HG03175 (cell line): ENCODE results near the gene PDLIM4.

Source experiments
- ATAC-seq: cut with Tn5 transposase; IDR thresholded peaks from one replicate; pipeline ENCODE4 v1.9.1; 2021; ENCODE audit warnings: mild to moderate bottlenecking, moderate library complexity; ENCODE audit not compliant: unreplicated experiment

PDLIM4 gene

GRCh38 chr5:132253008-132253441 is 4.5 kb upstream of the PDLIM4 start:
- no peak for ATAC-seq

- no peak for ATAC-seq
Measured at GRCh38 chr5:132253452-132254320, 3.8 kb upstream of the PDLIM4 start.

GRCh38 chr5:132254321-132254977 is 3.0 kb upstream of the PDLIM4 start:
- no peak for ATAC-seq

- no peak for ATAC-seq
Measured at GRCh38 chr5:132256086-132256782, 1.3 kb upstream of the PDLIM4 start.

GRCh38 chr5:132256783-132257130 is 739 bp upstream of the PDLIM4 start:
- no peak for ATAC-seq

- ATAC-seq, result no peak
Measured at GRCh38 chr5:132258102-132259068, 889 bp downstream of the PDLIM4 start.

GRCh38 chr5:132259069-132259851 is 1.8 kb downstream of the PDLIM4 start:
- ATAC-seq, result no peak

GRCh38 chr5:132260051-132260450 is 2.6 kb downstream of the PDLIM4 start:
- ATAC-seq, result no peak

- ATAC-seq, result no peak
Measured at GRCh38 chr5:132260714-132261551, 3.4 kb downstream of the PDLIM4 start.

GRCh38 chr5:132261881-132262845 is 4.7 kb downstream of the PDLIM4 start:
- ATAC-seq, result no peak

GRCh38 chr5:132262882-132263547 is 5.5 kb downstream of the PDLIM4 start:
- no peak for ATAC-seq

- ATAC-seq, result no peak
Measured at GRCh38 chr5:132263548-132264261, 6.2 kb downstream of the PDLIM4 start.

GRCh38 chr5:132264546-132265335 is 7.2 kb downstream of the PDLIM4 start:
- no peak for ATAC-seq

- no peak for ATAC-seq
Measured at GRCh38 chr5:132265336-132266030, 8.0 kb downstream of the PDLIM4 start.
